Lower leg skin (tissue), 4 donors: ENCODE data around the gene DDT. TPM values are rescaled to one million over a fixed set of nuclear protein-coding genes. Genes with fewer than 3 reads are reported as not detected.

Experiments
- DNase-seq, 2 donors: peaks; one replicate each; pipeline ENCODE4 v3.0.0-alpha.2; 2019; ENCODE audit warnings: low spot score in 2 of 2
- H3K4me3 ChIP-seq: fragments of 200-600 bp; sonication (generic); 2 replicates; pipeline ENCODE4 v1.5.1; 2017; ENCODE audit warnings: mild to moderate bottlenecking, low read depth; ENCODE audit not compliant: poor library complexity, severe bottlenecking
- CTCF ChIP-seq, 3 donors: fragments of 450-650 bp; IDR thresholded peaks; one replicate each; pipeline ENCODE4 v1.5.1; 2016; ENCODE audit warnings: antibody characterized with exemption in 3 of 3, mild to moderate bottlenecking in 3 of 3, moderate library complexity in 2 of 3
- POLR2A ChIP-seq, 2 donors: fragments of 450-650 bp; IDR thresholded peaks; one replicate each; pipeline ENCODE4 v1.6.1; 2016 to 2017; ENCODE audit warnings: antibody characterized with exemption in 2 of 2, mild to moderate bottlenecking in 1 of 2, moderate library complexity in 1 of 2
- WGBS, 2 donors: methylation state at CpG; one replicate each; pipeline ENCODE4 v1.1.5; 2018; 5-methylcytosine and 5-hydroxymethylcytosine counted together
- intact Hi-C: fragments of 100-400 bp; cut with DNase I; formaldehyde crosslinking; loops from one replicate; pipeline ENCODE4 v1.15.0; 2023; ENCODE audit warnings: low total_unique reads
- total RNA-seq, 4 donors: library from RNA; depleted of rRNA; stranded (reverse); fragments of >200 nt; gene quantifications; one replicate each; pipeline ENCODE4 v1.1.0, GENCODE V29; 2016

DDT gene
- total RNA-seq, 4 donors from 2014 or later, result 97.0 to 133 (median 118) TPM

GRCh38 chr22:24009227-24010017, 35.2 kb upstream of the DDT start:
- intact Hi-C loops, result no loop called here
- H3K4me3 ChIP-seq, result no peak overlapping the region
- 90 to 92% methylated on average over 7 of the region's 7 CpGs for WGBS, 2 donors
- DNase-seq, result no peak
- no peak for TF ChIP-seq CTCF (IDR thresholded peaks at IDR 0.05)
- no peak for TF ChIP-seq POLR2A (IDR thresholded peaks at IDR 0.05)

- no peak for DNase-seq
- 84 to 87% methylated on average over 6 of the region's 6 CpGs for WGBS, 2 donors
- H3K4me3 ChIP-seq, result no peak overlapping the region
- intact Hi-C loops, result no loop called here
- TF ChIP-seq POLR2A (IDR thresholded peaks at IDR 0.05) (no peak), CTCF (IDR thresholded peaks at IDR 0.05) (no peak)
These were observed 34.4 kb upstream of the DDT start for GRCh38 chr22:24008381-24009226.

- DNase-seq, result no peak
- intact Hi-C loops, result no loop called here
- H3K4me3 ChIP-seq, result no peak overlapping the region
- WGBS, 2 donors, result 90 to 92% methylated on average over 1 of the region's 1 CpG
- TF ChIP-seq POLR2A (IDR thresholded peaks at IDR 0.05), result no peak
- TF ChIP-seq CTCF (IDR thresholded peaks at IDR 0.05), result no peak
These were observed 33.7 kb upstream of the DDT start for GRCh38 chr22:24008022-24008283.

GRCh38 chr22:24007253-24008021, 33.2 kb upstream of the DDT start:
- TF ChIP-seq POLR2A (IDR thresholded peaks at IDR 0.05), result no peak
- no peak for TF ChIP-seq CTCF (IDR thresholded peaks at IDR 0.05)
- intact Hi-C loops, result no loop called here
- no peak overlapping the region for H3K4me3 ChIP-seq
- 70 to 81% methylated on average over 8 of the region's 8 CpGs for WGBS, 2 donors
- no peak for DNase-seq

GRCh38 chr22:24006914-24007214, 32.6 kb upstream of the DDT start:
- H3K4me3 ChIP-seq, result no peak overlapping the region
- DNase-seq, result no peak
- 93% methylated on average over 6 of the region's 6 CpGs for WGBS, 2 donors
- TF ChIP-seq CTCF (IDR thresholded peaks at IDR 0.05), result no peak
- TF ChIP-seq POLR2A (IDR thresholded peaks at IDR 0.05), result no peak
- intact Hi-C loops, result no loop called here
